Stimulated activated CD4-positive, alpha-beta T cell treated with anti-CD3 and anti-CD28 coated beads, TNF-alpha, amount 100 ng/mL, for 1 hour (primary cell): ENCODE data around the gene STAG1.
"Not testable (repeated sequence)": the region's sequence is repeated elsewhere in the genome, so short reads cannot be mapped to it uniquely, and the experiment has no call there.

Experiments
- DNase-seq, 3 donors: peaks; one replicate each; pipeline ENCODE4 v3.0.0-alpha.2; 2020; ENCODE audit warnings: low read depth in 3 of 3, low spot score in 1 of 3

STAG1 gene

GRCh38 chr3:136604961-136605360, 147.2 kb downstream of the STAG1 start:
- no peak for DNase-seq

GRCh38 chr3:136602818-136603217, 149.4 kb downstream of the STAG1 start:
- no peak for DNase-seq

GRCh38 chr3:136595913-136596697, 156.1 kb downstream of the STAG1 start:
- DNase-seq, result no peak

GRCh38 chr3:136586580-136586979, 165.6 kb downstream of the STAG1 start:
- no peak for DNase-seq

GRCh38 chr3:136584728-136585127, 167.4 kb downstream of the STAG1 start:
- no peak for DNase-seq

- DNase-seq, result no peak
These were observed 168.4 kb downstream of the STAG1 start for GRCh38 chr3:136583823-136584222.

GRCh38 chr3:136577791-136578190, 174.4 kb downstream of the STAG1 start:
- no peak for DNase-seq

- DNase-seq, result no peak
These were observed 175.7 kb downstream of the STAG1 start for GRCh38 chr3:136576279-136577009.

GRCh38 chr3:136567599-136568188, 184.5 kb downstream of the STAG1 start:
- no peak for DNase-seq

GRCh38 chr3:136564962-136565361, 187.2 kb downstream of the STAG1 start:
- DNase-seq, result not testable (repeated sequence)

GRCh38 chr3:136562026-136562425, 190.2 kb downstream of the STAG1 start:
- DNase-seq, result no peak

GRCh38 chr3:136559896-136560295, 192.3 kb downstream of the STAG1 start:
- no peak for DNase-seq

GRCh38 chr3:136549461-136549860, 202.7 kb downstream of the STAG1 start:
- DNase-seq, result not testable (repeated sequence)

GRCh38 chr3:136547293-136547692, 204.9 kb downstream of the STAG1 start:
- no peak for DNase-seq

- DNase-seq, result no peak
These were observed 205.5 kb downstream of the STAG1 start for GRCh38 chr3:136546720-136547119.

GRCh38 chr3:136545664-136546268, 206.4 kb downstream of the STAG1 start:
- no peak for DNase-seq

- no peak for DNase-seq
These were observed 207.6 kb downstream of the STAG1 start for GRCh38 chr3:136544532-136544931.

GRCh38 chr3:136543385-136543784, 208.8 kb downstream of the STAG1 start:
- no peak for DNase-seq

GRCh38 chr3:136535906-136536305, 216.3 kb downstream of the STAG1 start:
- no peak for DNase-seq

GRCh38 chr3:136532766-136533165, 219.4 kb downstream of the STAG1 start:
- no peak for DNase-seq

- DNase-seq, result no peak
These were observed 234.1 kb downstream of the STAG1 start for GRCh38 chr3:136518102-136518501.

GRCh38 chr3:136516656-136517055, 235.5 kb downstream of the STAG1 start:
- no peak for DNase-seq
